IPS DF 4.7 (cell line): Measurements from ENCODE around the gene PRDX5.

Experiments used
- DNase-seq: peaks from one replicate; pipeline ENCODE4 v3.0.0-alpha.2; 2013; ENCODE audit warnings: low spot score; ENCODE audit errors: extremely low read depth

Gene PRDX5

GRCh38 chr11:64347193-64347867 lies 29.4 kb downstream of the PRDX5 start:
- no peak for DNase-seq

DNA sequence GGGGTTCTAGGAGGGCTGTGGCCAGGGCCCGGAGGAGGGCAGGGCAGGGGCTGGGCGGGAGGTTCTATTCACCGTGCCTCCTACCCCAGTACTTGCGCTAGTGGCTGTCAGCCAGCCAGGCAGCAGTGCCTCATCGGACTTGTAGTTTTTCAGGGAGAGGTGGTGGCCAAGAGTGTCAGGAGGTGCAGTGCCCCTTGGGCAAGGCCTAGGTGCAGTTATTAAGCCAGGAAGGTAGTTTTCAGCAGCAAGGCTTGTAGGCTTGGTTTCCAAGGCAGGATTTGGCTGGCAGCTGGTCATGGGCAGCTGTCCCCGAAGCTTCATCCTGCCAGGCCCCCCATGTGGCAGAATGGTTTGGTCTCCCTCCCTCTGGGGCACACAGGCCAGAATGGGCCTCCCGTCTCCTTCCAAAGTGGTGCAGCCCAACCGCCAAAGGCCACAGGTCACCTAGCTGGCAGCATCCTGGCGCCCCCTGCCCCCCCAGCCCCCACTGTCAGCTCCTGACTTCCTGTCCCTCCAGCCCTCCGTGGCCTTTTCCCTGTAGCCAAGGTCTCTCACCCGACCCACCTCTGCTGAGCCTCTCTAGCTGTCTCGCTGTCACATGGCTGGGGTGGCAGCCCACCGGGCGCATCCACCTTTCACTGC lies 30.6 kb downstream of the PRDX5 start:
- DNase-seq: no peak

GRCh38 chr11:64349025-64349387 lies 31.1 kb downstream of the PRDX5 start:
- DNase-seq: no peak

DNA sequence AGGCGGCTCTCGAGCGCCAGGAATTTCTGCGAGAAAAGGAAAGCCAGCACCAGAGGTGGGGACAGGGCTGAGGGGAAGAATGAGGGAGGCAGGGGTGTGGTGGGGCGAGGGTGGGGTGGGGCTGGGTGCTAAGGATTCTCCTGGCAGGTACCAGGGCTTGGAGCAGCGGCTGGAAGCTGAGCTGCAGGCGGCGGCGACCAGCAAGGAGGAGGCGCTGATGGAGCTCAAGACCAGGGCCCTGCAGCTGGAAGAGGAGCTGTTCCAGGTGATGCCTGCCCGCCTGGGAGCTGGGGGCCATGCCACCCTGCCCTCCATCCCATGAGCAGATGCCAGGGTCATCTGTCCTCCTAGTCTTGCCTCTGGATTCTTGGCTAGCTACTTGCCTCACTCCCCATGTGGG lies 31.5 kb downstream of the PRDX5 start:
- no peak for DNase-seq

- DNase-seq: no peak
Measured at GRCh38 chr11:64351136-64351631, 33.3 kb downstream of the PRDX5 start.

GRCh38 chr11:64352099-64352994 lies 34.4 kb downstream of the PRDX5 start:
- DNase-seq: no peak

DNA sequence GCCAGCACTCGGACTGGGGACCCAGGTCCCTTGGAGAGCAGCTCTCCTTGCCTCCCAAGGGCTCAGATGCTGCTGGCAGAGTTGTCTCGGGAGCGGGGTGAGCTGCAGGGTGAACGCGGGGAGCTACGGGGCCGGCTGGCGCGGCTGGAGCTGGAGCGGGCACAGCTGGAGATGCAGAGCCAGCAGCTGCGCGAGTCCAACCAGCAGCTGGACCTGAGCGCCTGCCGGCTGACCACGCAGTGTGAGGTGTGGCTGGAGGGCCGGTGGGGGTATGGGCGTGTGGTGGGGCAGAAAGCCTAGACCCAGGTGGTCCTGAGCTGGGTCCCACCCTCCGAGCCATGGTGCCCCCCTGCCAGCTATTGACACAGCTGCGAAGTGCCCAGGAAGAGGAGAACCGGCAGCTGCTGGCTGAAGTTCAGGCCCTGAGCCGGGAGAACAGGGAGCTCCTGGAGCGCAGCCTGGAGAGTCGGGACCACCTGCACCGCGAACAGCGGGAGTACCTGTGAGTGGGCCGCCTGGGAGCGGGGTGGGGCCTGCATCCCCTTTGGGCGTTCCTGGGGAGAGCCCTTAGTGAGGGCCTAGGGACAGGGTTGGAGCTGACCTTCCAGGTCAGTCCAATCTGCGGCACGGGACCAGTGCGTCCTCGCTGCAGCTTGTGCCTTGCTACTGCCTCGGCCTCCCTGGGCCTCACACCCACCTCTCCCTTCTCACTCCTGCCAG lies 35.2 kb downstream of the PRDX5 start:
- no peak for DNase-seq

- DNase-seq: no peak
Measured at GRCh38 chr11:64353715-64354506, 36.0 kb downstream of the PRDX5 start.

GRCh38 chr11:64355078-64355940 lies 37.4 kb downstream of the PRDX5 start:
- DNase-seq: no peak

DNA sequence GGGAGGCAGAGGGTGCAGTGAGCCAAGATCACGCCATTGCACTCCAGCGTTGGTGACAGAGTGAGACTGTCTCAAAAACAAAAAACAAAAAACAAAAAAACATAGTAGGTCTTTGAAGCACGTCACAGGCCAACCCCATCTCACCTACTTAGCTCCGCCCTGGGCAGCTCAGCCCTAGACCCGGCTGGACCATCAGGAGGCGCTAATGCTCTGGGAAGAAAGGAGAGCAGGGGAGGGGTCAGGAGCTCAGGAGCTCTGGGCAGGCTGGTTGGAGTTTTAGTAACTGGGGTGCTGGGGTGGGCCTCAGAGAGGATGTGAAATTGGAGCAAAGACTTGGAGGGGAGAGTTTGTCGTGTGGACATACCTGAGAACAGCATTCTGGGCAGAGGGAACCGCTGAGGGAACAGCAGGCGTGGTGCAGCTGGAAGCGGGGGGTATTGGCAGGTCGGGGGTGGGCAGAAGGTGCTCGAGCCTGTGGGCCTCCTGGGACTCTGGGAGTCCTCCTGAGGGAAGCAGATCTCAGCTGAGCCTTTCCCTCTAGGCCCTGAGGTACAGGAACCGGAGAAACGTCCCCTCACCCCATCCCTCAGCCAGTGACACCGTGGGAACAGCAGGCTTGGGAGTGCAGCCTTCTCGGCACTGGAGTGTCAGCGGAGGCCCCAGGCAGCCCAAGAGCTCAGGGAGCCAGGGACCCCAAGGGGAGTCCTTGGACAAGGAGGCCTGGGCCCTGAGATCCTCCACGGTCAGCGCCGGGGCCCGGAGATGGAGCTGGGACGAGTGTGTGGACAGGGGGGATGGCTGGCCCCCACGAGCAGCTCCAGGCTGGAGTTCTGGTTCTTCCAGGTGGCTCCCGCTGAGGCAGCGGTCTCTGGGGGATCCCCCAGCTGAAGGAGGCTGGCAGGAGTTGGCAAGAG lies 38.8 kb downstream of the PRDX5 start:
- DNase-seq: no peak

DNA sequence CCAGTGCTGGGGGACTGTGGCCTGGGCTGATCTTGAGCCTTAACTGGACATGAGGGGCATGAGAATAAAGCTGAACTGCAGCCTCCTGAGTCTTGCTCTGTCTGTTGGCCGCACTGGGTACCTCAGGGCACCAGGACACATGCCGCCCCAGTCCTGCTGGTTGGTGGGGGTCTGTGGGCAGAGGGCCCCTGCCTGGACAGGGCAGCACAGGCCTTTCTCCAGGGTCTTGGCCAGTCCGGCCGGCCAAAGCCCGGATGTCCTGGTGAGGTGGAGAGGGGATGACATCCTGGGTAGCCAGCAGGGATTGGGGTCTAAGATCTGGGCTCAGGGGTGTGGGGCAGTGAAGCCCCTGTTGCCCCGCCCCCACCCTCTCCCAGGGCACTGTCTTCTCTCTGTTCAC lies 39.5 kb downstream of the PRDX5 start:
- DNase-seq: no peak

DNA sequence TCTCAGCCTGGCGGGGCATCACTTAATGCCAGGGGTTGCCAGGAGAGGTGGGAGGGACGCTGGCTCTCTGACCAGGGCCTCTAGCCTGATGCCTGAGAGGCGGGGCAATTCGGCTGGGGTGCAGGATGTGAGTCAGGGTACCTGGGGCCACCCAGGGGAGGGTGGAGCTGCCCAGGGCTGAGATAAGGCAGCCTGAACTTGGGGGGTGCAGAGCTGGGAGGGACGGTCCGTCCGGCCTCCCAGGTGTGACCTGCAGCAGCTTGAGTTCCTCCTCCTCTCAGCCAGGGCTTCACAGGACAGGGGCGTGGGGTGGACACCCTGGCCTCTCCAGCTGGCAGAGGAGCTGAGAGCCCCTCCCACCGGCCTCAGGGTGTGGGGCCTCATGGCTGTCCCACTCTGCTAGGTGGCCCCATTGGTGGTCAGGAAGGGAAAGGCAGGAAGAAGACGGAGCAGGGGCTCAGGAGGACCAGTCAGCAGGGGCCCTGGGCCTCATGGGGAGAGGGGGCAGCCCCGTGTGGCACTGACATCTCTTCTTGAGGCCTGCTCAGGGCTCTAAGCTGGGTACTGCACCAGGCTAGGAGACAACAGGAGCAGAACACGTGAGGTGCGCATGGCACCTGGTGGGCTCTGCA lies 40.1 kb downstream of the PRDX5 start:
- no peak for DNase-seq

GRCh38 chr11:64358536-64358906 lies 40.6 kb downstream of the PRDX5 start:
- DNase-seq: no peak

- no peak for DNase-seq
Measured at GRCh38 chr11:64358907-64359711, 41.2 kb downstream of the PRDX5 start, which contains the start of gene RPS6KA4. Gene RPS6KA4 (plus strand): TSS chr11:64359162. CDS start chr11:64359236, 74 bp downstream.

GRCh38 chr11:64359712-64360445 lies 42.0 kb downstream of the PRDX5 start:
- DNase-seq: no peak

GRCh38 chr11:64360448-64360921 lies 42.6 kb downstream of the PRDX5 start:
- DNase-seq: no peak
